ENCODE results near the gene ZNF470.

Gene ZNF470

DNA sequence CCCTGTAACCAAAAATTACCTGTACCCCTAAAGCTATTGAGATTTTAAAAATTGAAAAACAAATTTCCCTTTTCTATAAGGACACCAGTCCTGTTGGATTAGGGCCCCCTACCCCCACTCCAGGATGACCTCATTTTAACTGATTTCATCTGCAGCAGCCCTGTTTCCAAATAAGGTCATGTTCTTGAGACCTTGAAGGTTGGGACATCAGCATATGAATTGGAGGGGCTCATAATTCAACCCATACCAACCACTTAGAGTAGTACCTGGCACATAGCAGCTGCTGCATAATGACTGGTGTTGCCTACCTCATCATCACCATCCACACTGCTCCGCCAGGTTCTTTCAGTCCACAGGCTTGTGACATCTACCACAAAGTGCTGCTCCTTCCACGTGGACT lies 45.5 kb downstream of the ZNF470 start:
- Histone ChIP-seq H3K27ac (ENCODE audit: low read depth, low read length) (no peak overlapping the region), H3K4me3 (ENCODE audit: low read depth in 1 of 2, low read length in 2 of 2) (no peak overlapping the region), H3K36me3 (ENCODE audit: insufficient read depth, low read length) (peaks cover 12% of the 10 kb centered on the region), H3K9ac (ENCODE audit: low read length) (no peak overlapping the region), H3K9me3 (ENCODE audit: low read length) (peaks cover 5% of the 10 kb centered on the region), H3K27me3 (ENCODE audit: control insufficient read depth in 1 of 2, insufficient read depth in 2 of 2, low read length in 2 of 2) (no peaks in the 10 kb centered on the region), H3K4me1 (ENCODE audit: insufficient read depth, low read length) (no peaks in the 10 kb centered on the region)

- Histone ChIP-seq H3K4me3 (ENCODE audit: low read depth in 1 of 2, low read length in 2 of 2) (no peak overlapping the region), H3K9ac (ENCODE audit: low read length) (no peak overlapping the region), H3K4me1 (ENCODE audit: insufficient read depth, low read length) (no peaks in the 10 kb centered on the region), H3K9me3 (ENCODE audit: low read length) (peaks cover 5% of the 10 kb centered on the region), H3K36me3 (ENCODE audit: insufficient read depth, low read length) (peaks cover 13% of the 10 kb centered on the region), H3K27ac (ENCODE audit: low read depth, low read length) (no peak overlapping the region), H3K27me3 (ENCODE audit: control insufficient read depth in 1 of 2, insufficient read depth in 2 of 2, low read length in 2 of 2) (no peaks in the 10 kb centered on the region)
Measured at GRCh38 chr19:56613639-56614038, 46.4 kb downstream of the ZNF470 start.

- H3K4me1 ChIP-seq (ENCODE audit: insufficient read depth, low read length): no peaks in the 10 kb centered on the region
- no peaks in the 10 kb centered on the region for H3K27me3 ChIP-seq (ENCODE audit: control insufficient read depth in 1 of 2, insufficient read depth in 2 of 2, low read length in 2 of 2)
- H3K9ac ChIP-seq (ENCODE audit: low read length): no peak overlapping the region
- no peak overlapping the region for H3K4me3 ChIP-seq (ENCODE audit: low read depth in 1 of 2, low read length in 2 of 2)
- peaks cover 5% of the 10 kb centered on the region for H3K9me3 ChIP-seq (ENCODE audit: low read length)
- H3K36me3 ChIP-seq (ENCODE audit: insufficient read depth, low read length): peaks cover 26% of the 10 kb centered on the region
- H3K27ac ChIP-seq (ENCODE audit: low read depth, low read length): no peak overlapping the region
Measured at GRCh38 chr19:56617531-56617930, 50.3 kb downstream of the ZNF470 start.

GRCh38 chr19:56619121-56619520 lies 51.9 kb downstream of the ZNF470 start:
- Histone ChIP-seq H3K36me3 (ENCODE audit: insufficient read depth, low read length) (peaks cover 40% of the 10 kb centered on the region), H3K27me3 (ENCODE audit: control insufficient read depth in 1 of 2, insufficient read depth in 2 of 2, low read length in 2 of 2) (no peaks in the 10 kb centered on the region), H3K4me1 (ENCODE audit: insufficient read depth, low read length) (no peaks in the 10 kb centered on the region), H3K27ac (ENCODE audit: low read depth, low read length) (no peak overlapping the region), H3K9me3 (ENCODE audit: low read length) (peaks cover 13% of the 10 kb centered on the region), H3K4me3 (ENCODE audit: low read depth in 1 of 2, low read length in 2 of 2) (no peak overlapping the region), H3K9ac (ENCODE audit: low read length) (no peak overlapping the region)

DNA sequence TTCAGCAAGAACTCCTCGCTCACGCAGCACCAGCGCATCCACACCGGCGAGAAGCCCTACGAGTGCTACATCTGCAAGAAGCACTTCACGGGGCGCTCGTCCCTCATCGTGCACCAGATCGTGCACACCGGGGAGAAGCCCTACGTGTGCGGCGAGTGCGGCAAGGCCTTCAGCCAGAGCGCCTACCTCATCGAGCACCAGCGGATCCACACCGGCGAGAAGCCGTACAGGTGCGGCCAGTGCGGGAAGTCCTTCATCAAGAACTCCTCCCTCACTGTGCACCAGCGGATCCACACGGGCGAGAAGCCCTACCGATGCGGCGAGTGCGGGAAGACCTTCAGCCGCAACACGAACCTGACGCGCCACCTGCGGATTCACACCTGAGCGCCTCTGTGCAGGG lies 55.1 kb downstream of the ZNF470 start:
- Histone ChIP-seq H3K36me3 (ENCODE audit: insufficient read depth, low read length) (peaks cover 46% of the 10 kb centered on the region), H3K27ac (ENCODE audit: low read depth, low read length) (no peak overlapping the region), H3K9ac (ENCODE audit: low read length) (no peak overlapping the region), H3K4me1 (ENCODE audit: insufficient read depth, low read length) (no peaks in the 10 kb centered on the region), H3K4me3 (ENCODE audit: low read depth in 1 of 2, low read length in 2 of 2) (no peak overlapping the region), H3K27me3 (ENCODE audit: control insufficient read depth in 1 of 2, insufficient read depth in 2 of 2, low read length in 2 of 2) (no peaks in the 10 kb centered on the region), H3K9me3 (ENCODE audit: low read length) (peaks cover 11% of the 10 kb centered on the region)

GRCh38 chr19:56623006-56623405 lies 55.7 kb downstream of the ZNF470 start:
- Histone ChIP-seq H3K4me1 (ENCODE audit: insufficient read depth, low read length) (no peaks in the 10 kb centered on the region), H3K4me3 (ENCODE audit: low read depth in 1 of 2, low read length in 2 of 2) (no peak overlapping the region), H3K9ac (ENCODE audit: low read length) (no peak overlapping the region), H3K27me3 (ENCODE audit: control insufficient read depth in 1 of 2, insufficient read depth in 2 of 2, low read length in 2 of 2) (no peaks in the 10 kb centered on the region), H3K27ac (ENCODE audit: low read depth, low read length) (no peak overlapping the region), H3K9me3 (ENCODE audit: low read length) (peaks cover 11% of the 10 kb centered on the region), H3K36me3 (ENCODE audit: insufficient read depth, low read length) (peaks cover 42% of the 10 kb centered on the region)

- Histone ChIP-seq H3K36me3 (ENCODE audit: insufficient read depth, low read length) (peaks cover 42% of the 10 kb centered on the region), H3K27me3 (ENCODE audit: control insufficient read depth in 1 of 2, insufficient read depth in 2 of 2, low read length in 2 of 2) (no peaks in the 10 kb centered on the region), H3K4me1 (ENCODE audit: insufficient read depth, low read length) (no peaks in the 10 kb centered on the region), H3K9ac (ENCODE audit: low read length) (no peak overlapping the region), H3K27ac (ENCODE audit: low read depth, low read length) (no peak overlapping the region), H3K4me3 (ENCODE audit: low read depth in 1 of 2, low read length in 2 of 2) (no peak overlapping the region), H3K9me3 (ENCODE audit: low read length) (peaks cover 15% of the 10 kb centered on the region)
Measured at GRCh38 chr19:56625708-56626107, 58.4 kb downstream of the ZNF470 start.

DNA sequence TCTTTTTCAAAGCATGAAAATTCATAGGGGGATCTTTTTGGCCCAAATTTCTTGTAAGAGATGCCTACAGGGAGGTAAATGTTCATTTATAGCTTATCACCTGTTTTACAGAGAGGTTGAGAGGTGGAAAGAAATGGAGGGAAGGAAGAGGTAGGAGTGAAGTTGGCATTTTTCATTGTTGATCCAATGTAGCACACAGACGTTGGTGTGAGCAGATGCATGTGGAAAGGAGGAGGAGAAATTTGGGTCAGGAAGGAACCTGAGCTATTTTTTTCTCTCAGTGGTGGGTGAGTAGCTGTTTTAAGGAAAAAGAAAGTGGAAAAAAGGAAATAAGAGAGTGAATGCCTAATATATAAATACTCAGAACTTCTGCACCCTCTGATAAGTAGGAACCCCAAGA lies 65.8 kb downstream of the ZNF470 start:
- peaks cover 10% of the 10 kb centered on the region for H3K9me3 ChIP-seq (ENCODE audit: low read length)
- no peaks in the 10 kb centered on the region for H3K36me3 ChIP-seq (ENCODE audit: insufficient read depth, low read length)
- no peak overlapping the region for H3K9ac ChIP-seq (ENCODE audit: low read length)
- H3K27me3 ChIP-seq (ENCODE audit: control insufficient read depth in 1 of 2, insufficient read depth in 2 of 2, low read length in 2 of 2): no peaks in the 10 kb centered on the region
- no peak overlapping the region for H3K4me3 ChIP-seq (ENCODE audit: low read depth in 1 of 2, low read length in 2 of 2)
- H3K4me1 ChIP-seq (ENCODE audit: insufficient read depth, low read length): no peaks in the 10 kb centered on the region
- no peak overlapping the region for H3K27ac ChIP-seq (ENCODE audit: low read depth, low read length)

DNA sequence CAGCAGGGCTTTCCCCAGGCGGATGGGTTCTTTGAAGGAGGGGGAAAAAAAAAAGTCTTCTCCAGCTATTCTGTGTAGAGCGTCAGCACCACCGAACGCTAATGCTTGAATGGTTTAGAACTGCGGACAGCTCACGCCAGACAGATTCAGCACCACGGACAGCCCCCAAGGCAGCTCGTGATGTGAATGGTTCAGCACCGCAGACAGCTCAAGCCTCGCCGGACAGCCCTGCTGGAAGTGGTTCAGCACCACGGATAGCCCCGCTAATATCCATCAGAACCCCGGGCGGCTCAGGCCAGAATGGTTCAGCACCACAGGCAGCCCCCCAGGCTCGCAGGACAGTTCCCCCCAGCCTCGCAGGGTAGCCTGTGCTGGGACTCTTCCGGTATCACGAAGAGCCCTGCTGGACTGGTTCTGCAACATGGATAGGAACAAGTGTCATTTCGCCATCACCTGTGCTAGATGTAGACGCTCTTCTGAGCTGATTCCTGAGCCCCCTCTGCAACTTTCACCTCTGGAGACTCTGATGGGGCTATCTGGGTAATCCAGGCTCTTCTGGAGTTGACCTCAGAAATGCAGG lies 70.8 kb downstream of the ZNF470 start:
- H3K4me1 ChIP-seq (ENCODE audit: insufficient read depth, low read length): no peaks in the 10 kb centered on the region
- peaks cover 2% of the 10 kb centered on the region for H3K9me3 ChIP-seq (ENCODE audit: low read length)
- H3K36me3 ChIP-seq (ENCODE audit: insufficient read depth, low read length): no peaks in the 10 kb centered on the region

More for the DNA sequence above, 70.8 kb downstream of the ZNF470 start:
- Histone ChIP-seq H3K9ac (ENCODE audit: low read length) (no peak overlapping the region), H3K27ac (ENCODE audit: low read depth, low read length) (no peak overlapping the region), H3K4me3 (ENCODE audit: low read depth in 1 of 2, low read length in 2 of 2) (no peak overlapping the region), H3K27me3 (ENCODE audit: control insufficient read depth in 1 of 2, insufficient read depth in 2 of 2, low read length in 2 of 2) (peaks cover 0 to 6% of the 10 kb centered on the region in 2 donors)
